Coronary artery (tissue), 2 donors: Measurements from ENCODE around the gene CHST15.

Experiments used
- DNase-seq: peaks from one replicate; pipeline ENCODE4 v3.0.0-alpha.2; 2017; ENCODE audit warnings: low spot score
- H3K27ac ChIP-seq, 2 donors: fragments of 200-600 bp; sonication (generic); one replicate each; pipeline ENCODE4 v1.5.1; 2016 to 2019
- H3K4me3 ChIP-seq: fragments of 200-600 bp; sonication (generic); 2 replicates; pipeline ENCODE4 v1.5.1; 2016; ENCODE audit warnings: mild to moderate bottlenecking, moderate library complexity
- CTCF ChIP-seq: fragments of 200-600 bp; sonication (generic); IDR thresholded peaks from one replicate; pipeline ENCODE4 v1.5.1; 2019; ENCODE audit warnings: antibody characterized with exemption

The CHST15 gene

GRCh38 chr10:124005991-124006392, 87.4 kb downstream of the CHST15 start:
- TF ChIP-seq CTCF = no peak
- no peak overlapping the region for H3K4me3 ChIP-seq
- H3K27ac ChIP-seq = no peak overlapping the region
- DNase-seq = no peak

GRCh38 chr10:124005091-124005490, 88.3 kb downstream of the CHST15 start:
- Histone ChIP-seq H3K4me3 (no peak overlapping the region), H3K27ac (no peak overlapping the region)
- DNase-seq = peak; percentile 45
- TF ChIP-seq CTCF = no peak

- no peak for TF ChIP-seq CTCF
- Histone ChIP-seq H3K27ac (no peak overlapping the region), H3K4me3 (no peak overlapping the region)
- DNase-seq = no peak
Measured at GRCh38 chr10:124004663-124005004, 88.8 kb downstream of the CHST15 start.

GRCh38 chr10:124003871-124004662, 89.3 kb downstream of the CHST15 start:
- no peak overlapping the region for H3K27ac ChIP-seq
- peak; percentile 67 for DNase-seq
- H3K4me3 ChIP-seq = no peak overlapping the region
- no peak for TF ChIP-seq CTCF

GRCh38 chr10:124003481-124003870, 89.9 kb downstream of the CHST15 start:
- no peak for TF ChIP-seq CTCF
- no peak for DNase-seq
- no peak overlapping the region for H3K4me3 ChIP-seq
- H3K27ac ChIP-seq = no peak overlapping the region

GRCh38 chr10:124003070-124003419, 90.4 kb downstream of the CHST15 start:
- no peak overlapping the region for H3K4me3 ChIP-seq
- H3K27ac ChIP-seq = no peak overlapping the region
- peak; percentile 69 for DNase-seq
- TF ChIP-seq CTCF = no peak

- TF ChIP-seq CTCF = no peak
- H3K4me3 ChIP-seq = no peak overlapping the region
- peak; percentile 65 for DNase-seq
- no peak overlapping the region for H3K27ac ChIP-seq
Measured at GRCh38 chr10:124002391-124003069, 90.9 kb downstream of the CHST15 start.
